Measurements from ENCODE around the gene ZNF658.
"Not testable (repeated sequence)": the region's sequence is repeated elsewhere in the genome, so short reads cannot be mapped to it uniquely, and the experiment has no call there.

The ZNF658 gene

GRCh38 chr9:66900490-66901131 is at the start of gene ZNF658:
TSS of gene ZNF658 (plus strand) at chr9:66900725. CDS start at chr9:66903562, 2,837 bp downstream.
- DNase-seq = not testable (repeated sequence)

GRCh38 chr9:66861732-66862131 is 38.8 kb upstream of the ZNF658 start:
- DNase-seq = not testable (repeated sequence)

GRCh38 chr9:66868660-66869059 is 31.9 kb upstream of the ZNF658 start:
- not testable (repeated sequence) for DNase-seq

- DNase-seq = not testable (repeated sequence)
These were observed 19.9 kb upstream of the ZNF658 start for GRCh38 chr9:66880605-66881004.

GRCh38 chr9:66881847-66882246 is 18.7 kb upstream of the ZNF658 start:
- not testable (repeated sequence) for DNase-seq

GRCh38 chr9:66890334-66890733 is 10.2 kb upstream of the ZNF658 start:
- not testable (repeated sequence) for DNase-seq

- not testable (repeated sequence) for DNase-seq
These were observed 616 bp downstream of the ZNF658 start for GRCh38 chr9:66901141-66901540.

- DNase-seq = not testable (repeated sequence)
These were observed 9.0 kb downstream of the ZNF658 start for GRCh38 chr9:66909560-66909959.

- not testable (repeated sequence) for DNase-seq
These were observed 19.5 kb downstream of the ZNF658 start for GRCh38 chr9:66920072-66920471.

GRCh38 chr9:66936194-66936870 is 35.8 kb downstream of the ZNF658 start:
- not testable (repeated sequence) for DNase-seq

- DNase-seq = not testable (repeated sequence)
These were observed 37.1 kb downstream of the ZNF658 start for GRCh38 chr9:66937662-66938061.

GRCh38 chr9:66938322-66938721 is 37.8 kb downstream of the ZNF658 start:
- not testable (repeated sequence) for DNase-seq

GRCh38 chr9:66939878-66940830 is 39.6 kb downstream of the ZNF658 start:
- DNase-seq = not testable (repeated sequence)

- DNase-seq = not testable (repeated sequence)
These were observed 42.1 kb downstream of the ZNF658 start for GRCh38 chr9:66942400-66943155.

- DNase-seq = not testable (repeated sequence)
These were observed 52.1 kb downstream of the ZNF658 start for GRCh38 chr9:66952576-66952975.

All from NCI-H1436 (cell line).